Measurements from ENCODE around the gene YWHAH.

Gene YWHAH

DNA sequence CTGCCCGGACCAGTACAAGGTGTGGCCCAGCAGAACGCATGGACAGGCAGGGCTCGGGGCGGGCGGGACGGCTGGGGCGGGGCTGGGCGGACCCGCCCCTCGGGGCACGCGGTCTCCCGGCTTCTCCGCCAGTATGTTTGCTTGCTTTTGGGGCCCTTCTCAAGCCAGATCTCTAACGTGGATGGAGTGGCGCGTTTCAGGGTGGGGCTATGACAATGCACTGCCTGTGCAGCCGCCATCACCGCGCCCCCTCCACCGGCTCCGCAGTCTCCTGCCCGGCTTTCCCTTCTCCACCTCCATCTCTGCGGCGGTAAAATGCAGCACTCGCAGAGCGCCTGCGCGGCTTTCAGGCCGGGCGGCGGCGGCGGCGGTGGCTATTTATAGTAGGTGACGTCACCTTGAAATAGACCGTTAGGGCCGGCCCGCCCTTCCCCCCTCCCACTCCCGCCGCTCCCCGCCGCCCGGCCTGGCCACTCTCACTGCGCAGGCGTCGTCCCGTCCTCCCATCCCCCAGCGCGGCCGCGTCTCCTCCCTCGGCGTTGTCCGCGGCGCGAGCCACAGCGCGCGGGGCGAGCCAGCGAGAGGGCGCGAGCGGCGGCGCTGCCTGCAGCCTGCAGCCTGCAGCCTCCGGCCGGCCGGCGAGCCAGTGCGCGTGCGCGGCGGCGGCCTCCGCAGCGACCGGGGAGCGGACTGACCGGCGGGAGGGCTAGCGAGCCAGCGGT, at the start of gene YWHAH:
Gene YWHAH (plus strand): TSS at position 558 of the 722 bp plus-strand sequence. CDS start 199 bp downstream, outside the sequence.
- peak within 1 kb of the TSS; percentile 94 for H3K27ac ChIP-seq
- TF ChIP-seq ZFX (IDR thresholded peaks at IDR 0.05; ENCODE audit: borderline replicate concordance) = no peak
- TF ChIP-seq, protein P1, sequence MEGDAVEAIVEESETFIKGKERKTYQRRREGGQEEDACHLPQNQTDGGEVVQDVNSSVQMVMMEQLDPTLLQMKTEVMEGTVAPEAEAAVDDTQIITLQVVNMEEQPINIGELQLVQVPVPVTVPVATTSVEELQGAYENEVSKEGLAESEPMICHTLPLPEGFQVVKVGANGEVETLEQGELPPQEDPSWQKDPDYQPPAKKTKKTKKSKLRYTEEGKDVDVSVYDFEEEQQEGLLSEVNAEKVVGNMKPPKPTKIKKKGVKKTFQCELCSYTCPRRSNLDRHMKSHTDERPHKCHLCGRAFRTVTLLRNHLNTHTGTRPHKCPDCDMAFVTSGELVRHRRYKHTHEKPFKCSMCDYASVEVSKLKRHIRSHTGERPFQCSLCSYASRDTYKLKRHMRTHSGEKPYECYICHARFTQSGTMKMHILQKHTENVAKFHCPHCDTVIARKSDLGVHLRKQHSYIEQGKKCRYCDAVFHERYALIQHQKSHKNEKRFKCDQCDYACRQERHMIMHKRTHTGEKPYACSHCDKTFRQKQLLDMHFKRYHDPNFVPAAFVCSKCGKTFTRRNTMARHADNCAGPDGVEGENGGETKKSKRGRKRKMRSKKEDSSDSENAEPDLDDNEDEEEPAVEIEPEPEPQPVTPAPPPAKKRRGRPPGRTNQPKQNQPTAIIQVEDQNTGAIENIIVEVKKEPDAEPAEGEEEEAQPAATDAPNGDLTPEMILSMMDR (IDR thresholded peaks at IDR 0.05) = no peak

DNA sequence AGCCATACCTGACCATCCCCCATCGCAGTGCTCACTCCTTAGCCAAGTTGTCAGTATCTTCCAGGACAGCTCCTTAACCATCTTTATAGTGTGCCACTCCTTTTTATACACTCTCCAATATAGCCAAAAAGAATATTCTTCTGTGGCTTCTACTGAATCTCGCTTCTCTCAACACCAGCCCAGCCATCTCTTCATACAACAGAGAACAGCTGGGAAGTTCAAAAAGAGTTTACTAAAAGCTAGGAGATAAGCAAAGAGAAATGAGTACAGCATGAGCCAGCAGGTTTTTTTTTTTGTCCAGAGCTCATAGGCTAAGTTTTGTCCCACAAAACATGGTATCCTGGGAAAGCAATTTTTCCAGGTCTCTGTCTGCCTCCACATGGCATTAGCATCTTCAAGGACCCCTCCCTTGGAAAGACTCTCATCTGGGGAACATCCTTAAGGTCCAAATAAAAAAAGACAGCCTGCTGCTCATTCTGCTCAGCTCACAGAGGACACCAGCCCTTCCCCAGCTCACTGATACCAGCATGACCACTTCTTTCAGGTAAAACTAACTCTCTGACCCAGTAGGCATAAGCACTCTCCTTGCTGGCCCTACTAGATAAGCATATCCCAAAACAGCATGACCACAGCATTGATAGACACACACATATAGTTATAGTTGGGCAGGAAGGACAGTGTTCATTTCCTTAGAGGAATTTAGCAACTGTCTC, 48.8 kb upstream of the YWHAH start:
- no peak overlapping the region for H3K27ac ChIP-seq
- no peak for TF ChIP-seq ZFX (IDR thresholded peaks at IDR 0.05; ENCODE audit: borderline replicate concordance)

DNA sequence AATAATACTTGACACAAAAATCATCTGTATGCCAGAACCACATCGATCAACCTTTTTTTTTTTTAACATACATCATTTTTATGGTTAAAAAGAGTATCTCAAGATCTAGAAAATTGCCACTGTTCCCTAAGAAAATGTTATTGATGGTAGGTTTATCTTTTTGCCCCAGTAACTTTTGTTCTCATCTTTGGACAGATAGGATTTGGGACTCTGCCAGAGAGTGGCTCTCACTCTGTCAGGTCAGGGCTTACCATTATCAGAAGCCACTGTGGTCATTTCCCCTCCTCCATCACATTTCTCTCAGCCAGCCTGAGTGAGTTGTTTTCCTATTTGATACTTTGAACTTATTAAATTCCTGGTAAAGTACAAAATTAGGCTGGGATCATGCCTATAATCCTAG, 47.9 kb upstream of the YWHAH start:
- TF ChIP-seq, protein P1 (IDR thresholded peaks at IDR 0.05) = no peak
- TF ChIP-seq ZFX (IDR thresholded peaks at IDR 0.05; ENCODE audit: borderline replicate concordance) = no peak
- no peak overlapping the region for H3K27ac ChIP-seq

DNA sequence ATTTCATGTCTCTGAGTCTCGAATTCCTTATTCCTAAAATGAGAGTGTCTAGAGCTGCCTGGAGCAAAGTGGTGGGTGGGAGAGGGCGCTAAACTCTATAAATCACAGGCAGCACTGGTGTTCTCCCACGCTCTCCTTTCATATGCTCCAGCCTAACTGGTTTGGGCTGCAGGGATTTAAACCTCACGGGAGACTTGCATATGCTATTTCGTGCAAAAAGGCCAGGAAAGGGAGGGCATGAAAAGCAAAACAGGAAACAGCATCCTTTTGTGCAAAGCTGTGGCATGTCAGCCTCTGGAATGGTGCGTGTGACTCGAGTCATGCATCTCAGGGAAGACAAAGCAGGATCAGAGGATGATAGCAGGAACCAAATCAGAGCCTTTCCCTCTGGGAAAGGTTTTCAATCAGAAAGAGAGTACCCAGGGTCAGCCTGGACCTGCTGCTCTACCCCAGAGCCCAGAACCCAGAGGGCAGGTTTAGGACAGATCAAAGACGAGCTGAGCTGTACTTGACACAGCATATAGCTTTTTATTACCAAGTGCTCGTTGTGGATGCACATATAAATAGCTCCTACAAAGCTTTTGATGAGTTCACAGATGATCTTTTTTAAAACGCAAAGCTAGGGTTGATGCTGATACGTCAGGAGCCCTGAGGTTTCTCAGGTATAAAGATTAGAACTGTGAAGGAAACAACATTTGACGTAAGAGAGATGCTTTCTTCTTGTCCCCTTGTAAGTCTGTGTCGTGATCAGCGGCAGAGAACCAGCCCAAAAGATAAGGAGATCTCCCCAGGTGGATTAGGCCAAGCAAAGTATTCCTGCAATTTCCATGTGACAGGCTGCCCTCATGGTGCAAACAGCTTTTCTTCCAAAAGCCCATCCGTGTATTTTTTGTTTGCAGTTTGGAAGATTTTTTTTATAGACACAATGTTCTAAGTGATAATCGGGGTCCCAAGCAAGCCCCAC, 46.2 kb upstream of the YWHAH start:
- no peak for TF ChIP-seq ZFX (IDR thresholded peaks at IDR 0.05; ENCODE audit: borderline replicate concordance)
- TF ChIP-seq, protein P1 (IDR thresholded peaks at IDR 0.05) = no peak
- no peak overlapping the region for H3K27ac ChIP-seq

DNA sequence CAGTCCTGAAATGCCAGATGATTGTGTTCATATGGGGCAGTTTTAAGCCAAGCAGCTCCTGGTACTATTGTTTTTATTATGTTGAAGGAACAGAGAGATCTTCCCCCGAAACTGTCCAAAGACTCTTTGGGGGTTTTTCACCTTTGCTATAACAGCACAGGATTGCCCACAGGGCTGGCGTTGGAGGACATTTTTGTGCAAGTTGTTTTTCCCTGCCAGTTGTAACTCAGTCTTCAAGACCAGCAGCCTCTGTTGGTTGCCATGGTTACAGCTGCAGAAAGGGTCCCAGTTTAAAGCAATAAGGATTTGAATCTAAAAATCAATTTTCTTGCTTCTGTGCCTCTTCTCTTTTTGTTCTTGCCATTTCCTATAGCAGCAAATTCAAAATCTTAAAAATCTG, 45.4 kb upstream of the YWHAH start:
- no peak overlapping the region for H3K27ac ChIP-seq
- TF ChIP-seq, protein P1 (IDR thresholded peaks at IDR 0.05) = no peak
- no peak for TF ChIP-seq ZFX (IDR thresholded peaks at IDR 0.05; ENCODE audit: borderline replicate concordance)

DNA sequence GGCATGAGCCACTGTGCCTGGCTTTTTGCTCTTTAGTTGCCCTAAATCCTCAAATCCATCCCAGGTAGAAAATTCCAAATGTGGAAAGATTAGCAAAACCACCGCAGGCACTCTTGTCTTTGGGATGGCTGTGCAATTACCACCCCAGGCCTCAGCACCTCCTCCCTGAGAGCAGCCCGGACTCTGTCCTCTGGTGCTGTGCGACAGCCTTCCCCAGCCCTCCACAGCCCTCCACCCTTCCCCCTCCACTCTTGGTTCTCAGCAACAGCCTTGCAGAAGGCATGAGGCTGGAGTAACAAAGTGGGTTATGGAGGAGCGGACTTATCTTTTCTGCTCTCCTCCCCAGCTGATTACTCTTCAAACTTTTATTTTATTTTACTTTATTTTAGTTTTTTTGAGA, 44.7 kb upstream of the YWHAH start:
- TF ChIP-seq ZFX (IDR thresholded peaks at IDR 0.05; ENCODE audit: borderline replicate concordance) = no peak
- TF ChIP-seq, protein P1 (IDR thresholded peaks at IDR 0.05) = no peak
- H3K27ac ChIP-seq = no peak overlapping the region

DNA sequence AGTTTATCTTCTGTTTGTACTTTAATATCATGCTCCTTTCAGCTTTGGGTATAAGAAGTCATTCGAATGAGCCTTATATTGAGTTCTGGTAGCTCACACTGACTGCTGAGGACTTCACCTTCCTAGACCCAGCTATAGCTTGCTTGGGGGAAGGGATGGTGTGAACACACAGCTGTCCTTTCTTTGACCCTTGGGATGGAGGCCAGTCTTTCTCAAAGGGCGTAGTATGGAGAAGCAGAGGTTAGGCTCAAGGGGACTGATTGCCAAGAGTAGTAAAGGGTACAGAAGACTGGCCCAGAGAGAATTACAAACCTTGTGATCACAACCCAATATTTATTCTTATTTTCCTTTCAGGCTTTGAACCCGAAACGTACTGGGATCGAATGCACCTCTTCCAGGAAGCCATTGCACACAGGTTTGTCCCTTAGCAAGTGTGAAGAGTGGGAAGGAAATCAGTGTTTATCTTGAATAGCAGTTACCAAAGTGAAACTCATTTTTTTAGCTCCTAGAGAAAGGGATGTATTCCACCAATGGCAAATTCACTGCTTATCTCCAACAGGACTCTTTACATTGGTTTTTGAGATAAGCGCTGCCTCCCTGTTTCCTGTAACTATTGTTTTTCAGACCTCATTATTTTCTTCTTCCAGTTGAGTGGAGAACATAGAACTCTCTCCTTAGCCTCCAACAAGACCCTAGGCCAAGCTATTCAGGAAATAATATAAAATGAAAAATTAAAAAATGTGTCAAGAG, 42.8 kb upstream of the YWHAH start:
- no peak overlapping the region for H3K27ac ChIP-seq
- TF ChIP-seq ZFX (IDR thresholded peaks at IDR 0.05; ENCODE audit: borderline replicate concordance) = no peak
- TF ChIP-seq, protein P1 (IDR thresholded peaks at IDR 0.05) = no peak
